ENCODE data around the gene RFXAP. TPM values are rescaled to one million over a fixed set of nuclear protein-coding genes. Genes with fewer than 3 reads are reported as not detected.

Gene RFXAP
- total RNA-seq, 1 experiment from 2014 or later = 9.2 TPM

GRCh38 chr13:36822785-36823184 lies 3.8 kb downstream of the RFXAP start:
- Mint-ChIP-seq H3K27ac (no peak overlapping the region), H3K4me3 (no peak overlapping the region), H3K36me3 (peaks cover 4% of the 10 kb centered on the region; the same call in 1 of the 2 replicates), H3K9me3 (no peaks in the 10 kb centered on the region), H3K4me1 (peaks cover 27% of the 10 kb centered on the region), H3K27me3 (ENCODE audit: low read depth) (peaks cover 10% of the 10 kb centered on the region)
- ChIA-PET CTCF (interaction anchor here (1.9 kb wide), 1 partner anchor 87 kb away, joined by 5 read pairs; no protein-coding TSS in a partner anchor), POLR2A (no interaction called here)
- TF ChIP-seq MYBL2 (CRISPR knock-in tag; IDR thresholded peaks at IDR 0.05) (no peak), ZNF512 (CRISPR knock-in tag; IDR thresholded peaks at IDR 0.05; ENCODE audit: borderline replicate concordance) (no peak), HMGA2 (CRISPR knock-in tag; IDR thresholded peaks at IDR 0.05) (no peak), STAT6 (CRISPR knock-in tag; conservative IDR thresholded peaks at IDR 0.05; ENCODE audit: low read depth) (no peak), SP1 (CRISPR knock-in tag; conservative IDR thresholded peaks at IDR 0.05) (no peak), E2F4 (CRISPR knock-in tag; IDR thresholded peaks at IDR 0.05; ENCODE audit: borderline replicate concordance, low read depth) (no peak), SOX15 (CRISPR knock-in tag; IDR thresholded peaks at IDR 0.05) (no peak), GABPB1 (CRISPR knock-in tag; IDR thresholded peaks at IDR 0.05) (no peak), ZNF232 (CRISPR knock-in tag; IDR thresholded peaks at IDR 0.05) (no peak), AFF4 (CRISPR knock-in tag; IDR thresholded peaks at IDR 0.05; ENCODE audit: borderline replicate concordance) (no peak), NFE2L1 (CRISPR knock-in tag; IDR thresholded peaks at IDR 0.05) (no peak), CBFB (CRISPR knock-in tag; IDR thresholded peaks at IDR 0.05; ENCODE audit: low read depth) (no peak), GTF2I (CRISPR knock-in tag; conservative IDR thresholded peaks at IDR 0.05) (no peak), ZMAT4 (CRISPR knock-in tag; IDR thresholded peaks at IDR 0.05) (no peak)
- ATAC-seq (no peak), DNase-seq (ENCODE audit: low spot score) (no peak)

GRCh38 chr13:36829753-36830152 lies 10.7 kb downstream of the RFXAP start:
- H3K36me3 Mint-ChIP-seq = peaks cover 4% of the 10 kb centered on the region
- H3K9me3 Mint-ChIP-seq = no peaks in the 10 kb centered on the region
- 0 out of 2 replicates have a peak, but pooled peaks cover 4% of the 10 kb centered on the region for H3K4me1 Mint-ChIP-seq
- no peak for TF ChIP-seq GABPB1 (CRISPR knock-in tag; IDR thresholded peaks at IDR 0.05)
- no peak for TF ChIP-seq OVOL2 (CRISPR knock-in tag; IDR thresholded peaks at IDR 0.05; ENCODE audit: borderline replicate concordance)
- no peak for TF ChIP-seq ZNF281 (CRISPR knock-in tag; IDR thresholded peaks at IDR 0.05)
- TF ChIP-seq SOX15 (CRISPR knock-in tag; IDR thresholded peaks at IDR 0.05) = no peak
- no peak for DNase-seq (ENCODE audit: low spot score)
- H3K27ac Mint-ChIP-seq = no peak overlapping the region
- POLR2A ChIA-PET = no interaction called here
- no peaks in the 10 kb centered on the region for H3K27me3 Mint-ChIP-seq (ENCODE audit: low read depth)
- CTCF ChIA-PET = interaction anchor here (1.5 kb wide), 1 partner anchor 19 kb away, joined by 3 read pairs; no protein-coding TSS in a partner anchor
- no peak overlapping the region for H3K4me3 Mint-ChIP-seq
- ATAC-seq = no peak
